ENCODE results near the gene RPN2. TPM values are rescaled to one million over a fixed set of nuclear protein-coding genes. Genes with fewer than 3 reads are reported as not detected.

The RPN2 gene
- total RNA-seq, 4 donors from 2014 or later, result 89.7 to 125 (median 111) TPM

- Histone ChIP-seq H3K27ac (replicated peaks in 1 of 4) (peak overlapping the region in 2 of 4 donors; percentile 6 to 11), H3K9me3 (no peaks in the 10 kb centered on the region), H3K4me3 (no peak overlapping the region), H3K36me3 (peaks cover 35 to 84% (median 76%) of the 10 kb centered on the region in 4 donors), H3K27me3 (no peaks in the 10 kb centered on the region), H3K4me1 (peaks cover 13 to 44% (median 30%) of the 10 kb centered on the region in 4 donors)
- intact Hi-C loops (cut with DNase I), result no loop called here
- TF ChIP-seq, protein P1, sequence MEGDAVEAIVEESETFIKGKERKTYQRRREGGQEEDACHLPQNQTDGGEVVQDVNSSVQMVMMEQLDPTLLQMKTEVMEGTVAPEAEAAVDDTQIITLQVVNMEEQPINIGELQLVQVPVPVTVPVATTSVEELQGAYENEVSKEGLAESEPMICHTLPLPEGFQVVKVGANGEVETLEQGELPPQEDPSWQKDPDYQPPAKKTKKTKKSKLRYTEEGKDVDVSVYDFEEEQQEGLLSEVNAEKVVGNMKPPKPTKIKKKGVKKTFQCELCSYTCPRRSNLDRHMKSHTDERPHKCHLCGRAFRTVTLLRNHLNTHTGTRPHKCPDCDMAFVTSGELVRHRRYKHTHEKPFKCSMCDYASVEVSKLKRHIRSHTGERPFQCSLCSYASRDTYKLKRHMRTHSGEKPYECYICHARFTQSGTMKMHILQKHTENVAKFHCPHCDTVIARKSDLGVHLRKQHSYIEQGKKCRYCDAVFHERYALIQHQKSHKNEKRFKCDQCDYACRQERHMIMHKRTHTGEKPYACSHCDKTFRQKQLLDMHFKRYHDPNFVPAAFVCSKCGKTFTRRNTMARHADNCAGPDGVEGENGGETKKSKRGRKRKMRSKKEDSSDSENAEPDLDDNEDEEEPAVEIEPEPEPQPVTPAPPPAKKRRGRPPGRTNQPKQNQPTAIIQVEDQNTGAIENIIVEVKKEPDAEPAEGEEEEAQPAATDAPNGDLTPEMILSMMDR (IDR thresholded peaks at IDR 0.05), result no peak
- TF ChIP-seq EP300 (IDR thresholded peaks at IDR 0.05), result no peak
- TF ChIP-seq POLR2AphosphoS5 (IDR thresholded peaks at IDR 0.05), result no peak
- no peak for TF ChIP-seq POLR2A (IDR thresholded peaks at IDR 0.05; ENCODE audit: low read depth)
- no peak for DNase-seq (ENCODE audit: extremely low spot score)
- WGBS, result 72% methylated on average over 6 of the region's 6 CpGs
Measured at GRCh38 chr20:37205130-37205529, 26.0 kb downstream of the RPN2 start.

DNA sequence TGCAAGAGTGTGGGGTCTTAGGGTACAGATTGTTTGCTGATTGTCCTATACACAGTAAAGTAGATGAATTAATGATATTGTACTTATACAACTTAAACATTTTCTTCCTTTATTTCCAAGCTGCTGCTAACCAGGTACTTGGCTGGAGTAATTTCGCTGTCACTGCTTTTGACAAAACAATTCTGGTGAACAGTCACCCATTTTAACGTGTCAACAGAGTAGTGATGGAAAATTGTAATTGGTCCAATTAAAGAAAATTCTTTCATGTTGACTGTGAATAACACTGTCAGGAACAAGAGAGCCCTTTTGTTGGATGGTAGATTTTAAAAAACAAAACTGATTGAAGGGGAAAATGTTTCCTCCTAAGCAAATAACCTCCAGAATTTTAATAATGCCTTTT is 26.7 kb downstream of the RPN2 start:
- H3K27ac ChIP-seq (replicated peaks in 1 of 4), result peak overlapping the region in 3 of 4 donors; percentile 6 to 22 (median 11)
- DNase-seq (ENCODE audit: extremely low spot score), result no peak
- intact Hi-C loops (cut with DNase I), result no loop called here
- 69% methylated on average over 2 of the region's 2 CpGs for WGBS
- peaks cover 39 to 84% (median 75%) of the 10 kb centered on the region in 4 donors for H3K36me3 ChIP-seq
- H3K4me1 ChIP-seq, result peaks cover 13 to 44% (median 30%) of the 10 kb centered on the region in 4 donors
- H3K9me3 ChIP-seq, result no peaks in the 10 kb centered on the region
- H3K27me3 ChIP-seq, result no peaks in the 10 kb centered on the region
- TF ChIP-seq EP300 (IDR thresholded peaks at IDR 0.05), result no peak
- no peak overlapping the region for H3K4me3 ChIP-seq

DNA sequence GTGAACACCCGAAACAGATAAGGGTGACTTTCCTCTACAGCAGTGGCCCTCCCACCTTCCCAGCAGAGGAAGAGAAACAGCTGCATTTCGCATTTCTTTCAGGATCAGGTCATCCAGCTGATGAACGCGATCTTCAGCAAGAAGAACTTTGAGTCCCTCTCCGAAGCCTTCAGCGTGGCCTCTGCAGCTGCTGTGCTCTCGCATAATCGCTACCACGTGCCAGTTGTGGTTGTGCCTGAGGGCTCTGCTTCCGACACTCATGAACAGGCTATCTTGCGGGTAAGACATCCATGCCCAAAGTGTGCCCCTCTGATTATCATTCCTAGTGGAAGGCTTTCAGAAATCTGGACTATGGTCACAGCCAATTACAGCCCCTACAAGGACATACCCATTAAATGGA is 28.0 kb downstream of the RPN2 start:
- Histone ChIP-seq H3K36me3 (peaks cover 45 to 89% (median 81%) of the 10 kb centered on the region in 4 donors), H3K27ac (replicated peaks in 1 of 4) (no peak overlapping the region), H3K4me3 (no peak overlapping the region), H3K4me1 (peaks cover 5 to 35% (median 21%) of the 10 kb centered on the region in 4 donors), H3K9me3 (no peaks in the 10 kb centered on the region), H3K27me3 (no peaks in the 10 kb centered on the region)
- 95% methylated on average over 11 of the region's 11 CpGs for WGBS
- intact Hi-C loops (cut with DNase I), result no loop called here
- DNase-seq (ENCODE audit: extremely low spot score), result no peak
- no peak for TF ChIP-seq POLR2AphosphoS5 (IDR thresholded peaks at IDR 0.05)
- TF ChIP-seq EP300 (IDR thresholded peaks at IDR 0.05), result no peak
- TF ChIP-seq, protein P1 (IDR thresholded peaks at IDR 0.05), result no peak
- TF ChIP-seq POLR2A (IDR thresholded peaks at IDR 0.05; ENCODE audit: low read depth), result no peak

DNA sequence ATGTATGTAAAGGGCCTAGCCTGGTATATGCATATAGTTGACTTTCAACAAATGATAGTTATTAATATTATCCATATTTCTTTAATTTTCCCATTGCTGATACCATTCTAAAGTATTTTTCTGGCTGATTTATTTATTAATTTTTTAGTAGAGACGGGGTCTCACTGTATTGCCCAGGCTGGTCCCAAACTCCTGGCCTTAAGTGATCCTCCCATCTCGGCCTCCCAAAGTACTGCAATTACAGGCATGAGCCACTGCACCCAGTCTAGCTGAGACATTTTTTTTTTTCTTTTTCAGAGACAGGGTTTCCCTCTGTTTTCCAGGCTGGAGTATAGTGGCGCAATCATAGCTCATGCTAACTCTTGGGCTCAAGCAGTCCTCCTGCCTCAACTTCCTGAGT is 30.1 kb downstream of the RPN2 start:
- no peak for DNase-seq (ENCODE audit: extremely low spot score)
- intact Hi-C loops (cut with DNase I), result no loop called here
- TF ChIP-seq EP300 (IDR thresholded peaks at IDR 0.05), result no peak
- TF ChIP-seq POLR2AphosphoS5 (IDR thresholded peaks at IDR 0.05), result no peak
- TF ChIP-seq POLR2A (IDR thresholded peaks at IDR 0.05; ENCODE audit: low read depth), result no peak
- TF ChIP-seq, protein P1 (IDR thresholded peaks at IDR 0.05), result no peak
- Histone ChIP-seq H3K36me3 (peaks cover 49 to 99% (median 91%) of the 10 kb centered on the region in 4 donors), H3K9me3 (no peaks in the 10 kb centered on the region), H3K4me3 (no peak overlapping the region), H3K4me1 (peaks cover 0 to 22% (median 15%) of the 10 kb centered on the region in 4 donors), H3K27me3 (no peaks in the 10 kb centered on the region), H3K27ac (replicated peaks in 1 of 4) (no peak overlapping the region)
- WGBS, result 97% methylated on average over 3 of the region's 3 CpGs

- H3K36me3 ChIP-seq, result peaks cover 51 to 99% (median 88%) of the 10 kb centered on the region in 4 donors
- 86% methylated on average over 6 of the region's 6 CpGs for WGBS
Measured at GRCh38 chr20:37209661-37210314, 30.7 kb downstream of the RPN2 start.

More at GRCh38 chr20:37209661-37210314, 30.7 kb downstream of the RPN2 start:
- H3K4me3 ChIP-seq, result no peak overlapping the region
- intact Hi-C loops (cut with DNase I), result no loop called here
- no peaks in the 10 kb centered on the region for H3K27me3 ChIP-seq
- H3K27ac ChIP-seq (replicated peaks in 1 of 4), result no peak overlapping the region
- H3K9me3 ChIP-seq, result no peaks in the 10 kb centered on the region
- no peak for DNase-seq (ENCODE audit: extremely low spot score)
- TF ChIP-seq POLR2A (IDR thresholded peaks at IDR 0.05; ENCODE audit: low read depth), result no peak
- no peak for TF ChIP-seq POLR2AphosphoS5 (IDR thresholded peaks at IDR 0.05)
- TF ChIP-seq, protein P1 (IDR thresholded peaks at IDR 0.05), result no peak
- no peak for TF ChIP-seq EP300 (IDR thresholded peaks at IDR 0.05)
- peaks cover 0 to 16% (median 15%) of the 10 kb centered on the region in 4 donors for H3K4me1 ChIP-seq
